H9 (cell line): Measurements from ENCODE around the gene THSD7B. TPM values are rescaled to one million over a fixed set of nuclear protein-coding genes. Genes with fewer than 3 reads are reported as not detected.

Experiments
- DNase-seq: peaks from one replicate; pipeline ENCODE4 v3.0.0-alpha.2; 2017
- H2AFZ ChIP-seq: one replicate; pipeline ENCODE4 v1.6.1; 2013; ENCODE audit warnings: mild to moderate bottlenecking, low read length, control low read depth, moderate library complexity
- H2AK5ac ChIP-seq: 2 replicates; pipeline ENCODE4 v1.6.1; 2013; ENCODE audit warnings: low read length, control low read depth, mixed read lengths; ENCODE audit not compliant: insufficient read length
- H2BK120ac ChIP-seq: one replicate; pipeline ENCODE4 v1.6.1; 2013; ENCODE audit warnings: low read depth, mild to moderate bottlenecking, low read length, control low read depth, inconsistent platforms; ENCODE audit not compliant: poor library complexity, severe bottlenecking
- H2BK12ac ChIP-seq: 2 replicates; pipeline ENCODE4 v1.6.1; 2013; ENCODE audit warnings: low read length, control low read depth, mixed read lengths, low read depth; ENCODE audit not compliant: insufficient read length
- H2BK15ac ChIP-seq: 2 replicates; pipeline ENCODE4 v1.6.1; 2013; ENCODE audit warnings: low read depth, low read length, control low read depth
- H2BK20ac ChIP-seq: one replicate; pipeline ENCODE4 v1.6.1; 2013; ENCODE audit warnings: low read depth, mild to moderate bottlenecking, low read length, control low read depth, inconsistent platforms; ENCODE audit not compliant: poor library complexity, severe bottlenecking
- H2BK5ac ChIP-seq: 2 replicates; pipeline ENCODE4 v1.6.1; 2013; ENCODE audit warnings: low read length, control low read depth, mixed read lengths; ENCODE audit not compliant: insufficient read length
- H3K14ac ChIP-seq: 2 replicates; pipeline ENCODE4 v1.6.1; 2013; ENCODE audit warnings: low read length, control low read depth; ENCODE audit not compliant: insufficient read depth
- H3K18ac ChIP-seq: 2 replicates; pipeline ENCODE4 v1.6.1; 2013; ENCODE audit warnings: low read depth, mild to moderate bottlenecking, mixed read lengths, low read length, control low read depth; ENCODE audit not compliant: insufficient read length
- H3K23ac ChIP-seq: 2 replicates; pipeline ENCODE4 v1.6.1; 2013; ENCODE audit warnings: low read length, control low read depth, mixed read lengths, low read depth; ENCODE audit not compliant: insufficient read length
- H3K23me2 ChIP-seq: 2 replicates; pipeline ENCODE4 v1.6.1; 2013; ENCODE audit warnings: low read depth, mild to moderate bottlenecking, mixed read lengths, low read length, control low read depth; ENCODE audit not compliant: insufficient read length, poor library complexity, severe bottlenecking
- H3K27ac ChIP-seq: 2 replicates; pipeline ENCODE4 v1.5.1; 2013; ENCODE audit warnings: low read length, control low read depth, mixed read lengths, low read depth; ENCODE audit not compliant: insufficient read length
- H3K27me3 ChIP-seq: 2 replicates; pipeline ENCODE4 v1.6.1; 2013; ENCODE audit warnings: low read length, control low read depth, inconsistent platforms; ENCODE audit not compliant: insufficient read depth
- H3K4ac ChIP-seq: 2 replicates; pipeline ENCODE4 v1.6.1; 2013; ENCODE audit warnings: low read depth, mild to moderate bottlenecking, control low read depth, inconsistent platforms, low read length, moderate library complexity
- H3K4me1 ChIP-seq: 2 replicates; pipeline ENCODE4 v1.6.1; 2013; ENCODE audit warnings: low read length, control low read depth, inconsistent platforms; ENCODE audit not compliant: insufficient read depth
- H3K4me2 ChIP-seq: 2 replicates; pipeline ENCODE4 v1.6.1; 2013; ENCODE audit warnings: low read length, control low read depth, mixed read lengths; ENCODE audit not compliant: insufficient read length, insufficient read depth
- H3K56ac ChIP-seq: 2 replicates; pipeline ENCODE4 v1.6.1; 2013; ENCODE audit warnings: low read depth, mild to moderate bottlenecking, mixed read lengths, low read length, control low read depth; ENCODE audit not compliant: insufficient read length
- H3K79me1 ChIP-seq: 2 replicates; pipeline ENCODE4 v1.6.1; 2013; ENCODE audit warnings: low read depth, mild to moderate bottlenecking, moderate library complexity, low read length, control low read depth, inconsistent platforms; ENCODE audit not compliant: insufficient read depth, poor library complexity, severe bottlenecking
- H3K79me2 ChIP-seq: 2 replicates; pipeline ENCODE4 v1.6.1; 2013; ENCODE audit warnings: low read length, control low read depth, inconsistent platforms; ENCODE audit not compliant: insufficient read depth
- H3K9ac ChIP-seq: 2 replicates; pipeline ENCODE4 v1.6.1; 2013; ENCODE audit warnings: low read length, control low read depth, mixed read lengths; ENCODE audit not compliant: insufficient read length; ENCODE audit errors: extremely low read depth
- H3K9me3 ChIP-seq: one replicate; pipeline ENCODE4 v1.6.1; 2013; ENCODE audit warnings: low read depth, low read length, inconsistent platforms; ENCODE audit not compliant: control insufficient read depth
- H3T11ph ChIP-seq: one replicate; pipeline ENCODE4 v1.6.1; 2013; ENCODE audit warnings: mild to moderate bottlenecking, low read length, control low read depth, inconsistent platforms
- H4K20me1 ChIP-seq: one replicate; pipeline ENCODE4 v1.6.1; 2013; ENCODE audit not compliant: control insufficient read depth, insufficient read length, insufficient read depth
- H4K5ac ChIP-seq: 2 replicates; pipeline ENCODE4 v1.6.1; 2013; ENCODE audit warnings: low read depth, mild to moderate bottlenecking, mixed read lengths, low read length, control low read depth; ENCODE audit not compliant: insufficient read length
- H4K8ac ChIP-seq: replicated peaks from 2 replicates; pipeline ENCODE4 v1.6.1; 2013; ENCODE audit warnings: low read length, control low read depth, mixed read lengths, low read depth; ENCODE audit not compliant: insufficient read length
- H4K91ac ChIP-seq: 2 replicates; pipeline ENCODE4 v1.6.1; 2013; ENCODE audit warnings: low read depth, mild to moderate bottlenecking, moderate library complexity, mixed read lengths, low read length, control low read depth; ENCODE audit not compliant: insufficient read length
- H3K27ac Mint-ChIP-seq, 3 experiments: 2 replicates in 2 of 3; 3 replicates in 1 of 3; pipeline ENCODE4 v1.8.0; 2020 to 2021; ENCODE audit warnings: mixed read lengths in 3 of 3, mild to moderate bottlenecking in 1 of 3, moderate library complexity in 1 of 3
- H3K27me3 Mint-ChIP-seq: 2 replicates; pipeline ENCODE4 v1.8.0; 2021; ENCODE audit warnings: low read depth, mild to moderate bottlenecking, moderate library complexity, mixed read lengths
- H3K36me3 Mint-ChIP-seq, 3 experiments: 2 replicates in 2 of 3; 3 replicates in 1 of 3; pipeline ENCODE4 v1.8.0; 2020 to 2021; ENCODE audit warnings: low read depth in 3 of 3, mixed read lengths in 3 of 3; ENCODE audit not compliant: insufficient read depth in 1 of 3
- H3K4me1 Mint-ChIP-seq, 2 experiments: 2 replicates each; pipeline ENCODE4 v1.8.0; 2020; ENCODE audit warnings: mixed read lengths in 2 of 2
- H3K4me3 Mint-ChIP-seq, 2 experiments: 2 replicates in 1 of 2; 3 replicates in 1 of 2; pipeline ENCODE4 v1.8.0; 2020 to 2021; ENCODE audit warnings: mild to moderate bottlenecking in 2 of 2, mixed read lengths in 2 of 2, moderate library complexity in 1 of 2
- H3K9me3 Mint-ChIP-seq, 2 experiments: 2 replicates in 1 of 2; 3 replicates in 1 of 2; pipeline ENCODE4 v1.8.0; 2020; ENCODE audit warnings: mild to moderate bottlenecking in 2 of 2, mixed read lengths in 2 of 2, moderate library complexity in 1 of 2
- total RNA-seq: library from RNA; stranded (reverse); gene quantifications from 2 replicates; pipeline ENCODE4 v1.2.1, GENCODE V29; 2021
- TF ChIP-seq, protein P1 (sequence below): fragments of 200-600 bp; sonication (generic); conservative IDR thresholded peaks from 3 replicates; pipeline ENCODE4 v1.8.0; 2021; ENCODE audit warnings: antibody characterized with exemption, mild to moderate bottlenecking

The THSD7B gene
- total RNA-seq, 1 experiment from 2014 or later = 0.85 TPM

DNA sequence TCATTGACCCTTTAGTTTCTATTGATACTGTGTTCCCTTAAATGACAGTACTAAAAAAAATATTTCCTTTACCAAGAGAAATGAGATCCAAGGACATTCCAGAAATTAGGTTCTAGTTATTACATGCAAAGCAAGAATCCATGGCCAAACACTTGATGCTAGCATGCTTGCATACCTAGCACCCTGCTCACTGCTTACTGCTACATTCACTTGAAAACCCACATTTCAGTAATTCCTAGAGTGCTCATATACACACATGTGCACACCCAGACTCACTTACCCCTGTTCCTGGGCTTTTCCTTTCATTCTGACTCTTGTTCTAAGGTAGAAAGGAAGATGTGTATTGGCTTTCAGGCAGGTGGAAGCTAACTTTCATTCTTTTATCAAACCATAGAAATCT, 395.9 kb downstream of the THSD7B start:
- Histone ChIP-seq H3K4me1 (no peaks in the 10 kb centered on the region), H2AFZ (no peak overlapping the region)

More for the DNA sequence above, 395.9 kb downstream of the THSD7B start:
- DNase-seq = no peak
- Histone ChIP-seq H2BK20ac (no peak overlapping the region), H2BK15ac (no peak overlapping the region), H2BK5ac (no peak overlapping the region), H4K91ac (no peak overlapping the region), H3K27ac (no peak overlapping the region), H3K56ac (no peak overlapping the region), H3K23me2 (no peaks in the 10 kb centered on the region), H2AK5ac (no peak overlapping the region), H2BK120ac (no peak overlapping the region), H4K20me1 (no peaks in the 10 kb centered on the region), H3K18ac (peak overlapping the region; percentile 24), H3T11ph (no peak overlapping the region), H4K5ac (no peak overlapping the region), H3K79me1 (no peaks in the 10 kb centered on the region), H3K4me2 (no peak overlapping the region), H2BK12ac (no peak overlapping the region), H3K27me3 (no peaks in the 10 kb centered on the region), H3K4ac (no peak overlapping the region), H3K9ac (no peak overlapping the region), H3K14ac (no peak overlapping the region), H3K23ac (no peak overlapping the region), H3K79me2 (no peaks in the 10 kb centered on the region), H3K9me3 (no peaks in the 10 kb centered on the region), H4K8ac (no peak overlapping the region)
- Mint-ChIP-seq H3K9me3 (no peaks in the 10 kb centered on the region; a peak in 1 of 5 replicates), H3K4me1 (no peaks in the 10 kb centered on the region), H3K36me3 (no peaks in the 10 kb centered on the region), H3K27ac (no peak overlapping the region), H3K27me3 (no peaks in the 10 kb centered on the region), H3K4me3 (no peak overlapping the region)
- TF ChIP-seq, protein P1, sequence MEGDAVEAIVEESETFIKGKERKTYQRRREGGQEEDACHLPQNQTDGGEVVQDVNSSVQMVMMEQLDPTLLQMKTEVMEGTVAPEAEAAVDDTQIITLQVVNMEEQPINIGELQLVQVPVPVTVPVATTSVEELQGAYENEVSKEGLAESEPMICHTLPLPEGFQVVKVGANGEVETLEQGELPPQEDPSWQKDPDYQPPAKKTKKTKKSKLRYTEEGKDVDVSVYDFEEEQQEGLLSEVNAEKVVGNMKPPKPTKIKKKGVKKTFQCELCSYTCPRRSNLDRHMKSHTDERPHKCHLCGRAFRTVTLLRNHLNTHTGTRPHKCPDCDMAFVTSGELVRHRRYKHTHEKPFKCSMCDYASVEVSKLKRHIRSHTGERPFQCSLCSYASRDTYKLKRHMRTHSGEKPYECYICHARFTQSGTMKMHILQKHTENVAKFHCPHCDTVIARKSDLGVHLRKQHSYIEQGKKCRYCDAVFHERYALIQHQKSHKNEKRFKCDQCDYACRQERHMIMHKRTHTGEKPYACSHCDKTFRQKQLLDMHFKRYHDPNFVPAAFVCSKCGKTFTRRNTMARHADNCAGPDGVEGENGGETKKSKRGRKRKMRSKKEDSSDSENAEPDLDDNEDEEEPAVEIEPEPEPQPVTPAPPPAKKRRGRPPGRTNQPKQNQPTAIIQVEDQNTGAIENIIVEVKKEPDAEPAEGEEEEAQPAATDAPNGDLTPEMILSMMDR = no peak
